GM12878 (cell line): ENCODE data around the gene SESN1. TPM values are rescaled to one million over a fixed set of nuclear protein-coding genes. Genes with fewer than 3 reads are reported as not detected.

Experiments used
- ATAC-seq: fragments of 200-7000 bp; cut with Tn5 transposase; 3 replicates; pipeline ENCODE4 v1.9.1; 2020; ENCODE audit warnings: mild to moderate bottlenecking, moderate library complexity
- BruUV-seq: library from RNA; stranded (reverse); fragments of 400-500 nt; replicated peaks from 2 replicates; lab custom pipeline; 2021; lab: Mats Ljungman, UMichigan
- CTCF ChIA-PET: fragments of 300-600 bp; sonication (Branson Sonifier 250); formaldehyde crosslinking; extraction: SDS; loops from one replicate; lab custom pipeline; 2021; ENCODE audit warnings: inconsistent platforms; lab: Yijun Ruan, JAX
- POLR2A ChIA-PET: fragments of 350-600 bp; formaldehyde crosslinking; extraction: SDS; loops from one replicate; lab custom pipeline; 2021; ENCODE audit warnings: inconsistent platforms; lab: Charles Lee
- RAD21 ChIA-PET: fragments of 300-600 bp; sonication (Branson Sonifier 250); formaldehyde crosslinking; loops from one replicate; lab custom pipeline; 2023; ENCODE audit warnings: antibody characterized with exemption; ENCODE audit not compliant: unreplicated experiment; lab: Charles Lee
- SMC1A ChIA-PET: fragments of 300-600 bp; sonication (Branson Sonifier 250); formaldehyde crosslinking; loops from one replicate; lab custom pipeline; 2023; ENCODE audit not compliant: unreplicated experiment, uncharacterized antibody; lab: Charles Lee
- DNase-seq: peaks from one replicate; pipeline ENCODE4 v3.0.0-alpha.2; 2011; ENCODE audit warnings: low read depth, low spot score
- FAIRE-seq: peaks from 3 replicates; lab custom pipeline; 2011; peaks lifted over from hg19 to GRCh38; lab: Jason Lieb, UNC
- H2AFZ ChIP-seq: 2 replicates; pipeline ENCODE4 v1.6.0; 2011; ENCODE audit warnings: low read depth, low read length, control low read depth; ENCODE audit not compliant: control insufficient read depth
- H3K27ac ChIP-seq: 2 replicates; pipeline ENCODE4 v1.5.1; 2011; ENCODE audit warnings: control low read depth; ENCODE audit not compliant: control insufficient read depth, insufficient read depth
- H3K27me3 ChIP-seq, 2 experiments: replicated peaks in 1 of 2; 2 replicates each; pipeline versions ENCODE4 v1.6.0 to v1.6.1; 2011; ENCODE audit warnings: low read length in 1 of 2; ENCODE audit not compliant: control insufficient read depth in 2 of 2, insufficient read depth in 2 of 2
- H3K36me3 ChIP-seq, 2 experiments: 2 replicates each; pipeline ENCODE4 v1.5.1; 2011; ENCODE audit warnings: low read length in 1 of 2; ENCODE audit not compliant: control insufficient read depth in 2 of 2, insufficient read depth in 2 of 2
- H3K4me1 ChIP-seq: 2 replicates; pipeline ENCODE4 v1.6.1; 2011; ENCODE audit warnings: mild to moderate bottlenecking, low read length, moderate library complexity, mixed read lengths; ENCODE audit not compliant: control insufficient read depth, insufficient read depth
- H3K4me2 ChIP-seq: 2 replicates; pipeline ENCODE4 v1.6.0; 2011; ENCODE audit warnings: control low read depth; ENCODE audit not compliant: control insufficient read depth, insufficient read depth
- H3K4me3 ChIP-seq: fragments of 200-600 bp; sonication (generic); 2 replicates; pipeline ENCODE4 v1.5.1; 2016
- H3K79me2 ChIP-seq: 2 replicates; pipeline ENCODE4 v1.6.0; 2011; ENCODE audit warnings: low read length; ENCODE audit not compliant: control insufficient read depth, insufficient read depth
- H3K9ac ChIP-seq: 2 replicates; pipeline ENCODE4 v1.8.0; 2011; ENCODE audit warnings: low read length, control low read depth, mixed read lengths; ENCODE audit not compliant: control insufficient read depth, insufficient read depth
- H3K9me3 ChIP-seq: replicated peaks from 3 replicates; pipeline ENCODE4 v1.5.1; 2011; ENCODE audit warnings: mild to moderate bottlenecking, low read length; ENCODE audit not compliant: control insufficient read depth, insufficient read depth
- H4K20me1 ChIP-seq: 2 replicates; pipeline ENCODE4 v1.6.0; 2011; ENCODE audit not compliant: control insufficient read depth, insufficient read depth
- BMI1 ChIP-seq: fragments of 450-650 bp; IDR thresholded peaks from 2 replicates; pipeline ENCODE4 v1.6.1; 2016; ENCODE audit warnings: mild to moderate bottlenecking, moderate library complexity, borderline replicate concordance
- ETV6 ChIP-seq, 2 experiments: fragments of 450-650 bp in 1 of 2; IDR thresholded peaks in 1 of 2; conservative IDR thresholded peaks in 1 of 2; 2 replicates each; pipeline ENCODE4 v1.6.1; 2014; ENCODE audit warnings: antibody characterized with exemption in 1 of 2, borderline replicate concordance in 1 of 2, low read depth in 1 of 2, mild to moderate bottlenecking in 1 of 2, moderate library complexity in 1 of 2
- JUND ChIP-seq: IDR thresholded peaks from 2 replicates; pipeline ENCODE4 v1.6.1; 2012; ENCODE audit warnings: low read depth, mild to moderate bottlenecking, low read length, improper control_type of control experiment, moderate library complexity
- LARP7 ChIP-seq: fragments of 450-650 bp; IDR thresholded peaks from 2 replicates; pipeline ENCODE4 v1.6.1; 2017; ENCODE audit warnings: mild to moderate bottlenecking
- POLR2AphosphoS5 ChIP-seq: IDR thresholded peaks from 2 replicates; pipeline ENCODE4 v1.6.1; 2011; ENCODE audit warnings: mild to moderate bottlenecking, low read length, inconsistent platforms
- RAD21 ChIP-seq: IDR thresholded peaks from 2 replicates; pipeline ENCODE4 v1.6.1; 2011; ENCODE audit warnings: mild to moderate bottlenecking, low read depth, low read length, moderate library complexity; ENCODE audit not compliant: insufficient read depth
- STAT1 ChIP-seq: fragments of 450-650 bp; conservative IDR thresholded peaks from 2 replicates; pipeline ENCODE4 v1.6.1; 2014; ENCODE audit warnings: antibody characterized with exemption, mild to moderate bottlenecking
- YBX1 ChIP-seq: fragments of 450-650 bp; IDR thresholded peaks from 2 replicates; pipeline ENCODE4 v1.6.1; 2016; ENCODE audit warnings: antibody characterized with exemption
- WGBS: methylation state at CpG from one replicate; pipeline ENCODE4 v1.1.6; 2016; ENCODE audit warnings: low lambda C conversion rate; ENCODE audit not compliant: insufficient replicate concordance, insufficient coverage; ENCODE audit errors: missing lambda C conversion rate; 5-methylcytosine and 5-hydroxymethylcytosine counted together
- in situ Hi-C: fragments of 300-500 bp; cut with MboI; formaldehyde crosslinking; loops from 9 replicates; pipeline ENCODE4 v1.14.3; 2018; ENCODE audit warnings: mixed read lengths
- intact Hi-C: fragments of 100-400 bp; cut with micrococcal nuclease; formaldehyde crosslinking; loops from one replicate; pipeline ENCODE4 v1.14.2; 2022; ENCODE audit not compliant: unreplicated experiment
- polyA plus RNA-seq, 11 experiments: library from polyadenylated mRNA; depleted of rRNA in 4 of 11; unstranded in 6 of 11; stranded (reverse) in 5 of 11; fragments of >200 nt; fragmentation: Nextera tagmentation in 4 of 11; fragmentation: Illumina TruSeq in 1 of 11; extraction: Ambion mirVana in 4 of 11; extraction: Trizol in 1 of 11; gene quantifications; 1 replicate in 1 of 11; 2 replicates in 10 of 11; pipeline versions ENCODE4 v1.2.1 to v1.2.3, GENCODE V29; 2011 to 2016; ENCODE audit warnings: inconsistent platforms in 2 of 11, missing spikeins in 2 of 11, low read depth in 1 of 11
- total RNA-seq, 4 experiments: library from RNA; depleted of rRNA in 3 of 4; stranded (reverse); fragments of >200 nt in 3 of 4; fragmentation: Illumina TruSeq in 1 of 4; extraction: Trizol in 1 of 4; gene quantifications; 2 replicates each; pipeline versions ENCODE4 v1.2.1 to v1.2.3, GENCODE V29; 2013 to 2021
- TF ChIP-seq, protein P1 (sequence below): fragments of 450-650 bp; IDR thresholded peaks from 2 replicates; pipeline ENCODE4 v1.6.1; 2016; ENCODE audit warnings: mild to moderate bottlenecking
- TF ChIP-seq, protein P2 (sequence below): fragments of 450-650 bp; formaldehyde crosslinking; IDR thresholded peaks from 2 replicates; pipeline ENCODE4 v1.5.0; 2022; ENCODE audit warnings: mild to moderate bottlenecking, missing genetic modification characterization

The SESN1 gene
- total and polyA plus RNA-seq, 10 of the 15 experiments (the other 5 are each of a cell fraction or from before 2014, with no cell fraction given), result 1.3 to 13.0 (median 3.3) TPM

DNA sequence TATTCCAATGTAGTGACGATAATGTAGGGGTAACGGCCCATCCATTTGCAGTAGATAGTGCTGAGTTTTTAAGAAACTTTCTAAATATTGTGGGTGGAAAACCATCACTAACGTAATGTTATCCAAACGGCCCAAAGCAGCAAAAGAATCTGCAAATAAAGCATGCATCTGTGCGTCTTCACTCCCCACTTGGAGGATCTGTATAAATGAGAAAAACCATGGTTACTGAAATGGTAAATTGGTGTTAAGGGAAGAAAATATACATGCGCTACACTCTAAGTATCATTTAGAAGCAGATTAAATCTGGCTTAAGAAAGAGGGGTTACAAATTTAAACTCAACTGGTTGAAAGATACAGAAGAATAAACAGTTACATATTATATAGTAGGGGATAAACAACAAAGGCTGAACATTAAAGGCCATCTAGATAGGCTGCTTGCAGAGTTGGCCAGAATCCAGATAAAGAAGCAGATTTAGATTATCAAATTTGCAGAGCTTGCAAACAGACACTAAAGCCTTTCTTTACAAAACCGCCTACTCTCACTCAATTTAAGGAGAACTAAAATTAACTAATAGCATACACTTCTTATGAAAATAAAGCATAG is 93.3 kb downstream of the SESN1 start:
- Histone ChIP-seq H3K27ac (no peak overlapping the region), H4K20me1 (no peaks in the 10 kb centered on the region), H2AFZ (no peak overlapping the region), H3K9me3 (no peaks in the 10 kb centered on the region), H3K4me2 (no peak overlapping the region), H3K79me2 (no peaks in the 10 kb centered on the region), H3K4me1 (no peaks in the 10 kb centered on the region), H3K4me3 (no peak overlapping the region), H3K36me3 (no peaks in the 10 kb centered on the region), H3K27me3 (peaks cover 0 to under 1% of the 10 kb centered on the region in 2 experiments; a peak in 1 of 4 replicates), H3K9ac (no peak overlapping the region)
- no peak for ATAC-seq
- SMC1A ChIA-PET, result no interaction called here
- in situ Hi-C loops (no loop called here), intact Hi-C loops (no loop called here)
- no peak for FAIRE-seq
- 73% methylated on average over 7 of the region's 7 CpGs for WGBS
- DNase-seq, result no peak
- CTCF ChIA-PET, result no interaction called here
- POLR2A ChIA-PET, result no interaction called here
- no peak for TF ChIP-seq BMI1
- TF ChIP-seq, protein P1, sequence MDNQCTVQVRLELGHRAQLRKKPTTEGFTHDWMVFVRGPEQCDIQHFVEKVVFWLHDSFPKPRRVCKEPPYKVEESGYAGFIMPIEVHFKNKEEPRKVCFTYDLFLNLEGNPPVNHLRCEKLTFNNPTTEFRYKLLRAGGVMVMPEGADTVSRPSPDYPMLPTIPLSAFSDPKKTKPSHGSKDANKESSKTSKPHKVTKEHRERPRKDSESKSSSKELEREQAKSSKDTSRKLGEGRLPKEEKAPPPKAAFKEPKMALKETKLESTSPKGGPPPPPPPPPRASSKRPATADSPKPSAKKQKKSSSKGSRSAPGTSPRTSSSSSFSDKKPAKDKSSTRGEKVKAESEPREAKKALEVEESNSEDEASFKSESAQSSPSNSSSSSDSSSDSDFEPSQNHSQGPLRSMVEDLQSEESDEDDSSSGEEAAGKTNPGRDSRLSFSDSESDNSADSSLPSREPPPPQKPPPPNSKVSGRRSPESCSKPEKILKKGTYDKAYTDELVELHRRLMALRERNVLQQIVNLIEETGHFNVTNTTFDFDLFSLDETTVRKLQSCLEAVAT, result no peak
- no peak for TF ChIP-seq STAT1
- TF ChIP-seq RAD21, result no peak
- TF ChIP-seq LARP7, result no peak
- no TSS peak for BruUV-seq
- RAD21 ChIA-PET, result no interaction called here

DNA sequence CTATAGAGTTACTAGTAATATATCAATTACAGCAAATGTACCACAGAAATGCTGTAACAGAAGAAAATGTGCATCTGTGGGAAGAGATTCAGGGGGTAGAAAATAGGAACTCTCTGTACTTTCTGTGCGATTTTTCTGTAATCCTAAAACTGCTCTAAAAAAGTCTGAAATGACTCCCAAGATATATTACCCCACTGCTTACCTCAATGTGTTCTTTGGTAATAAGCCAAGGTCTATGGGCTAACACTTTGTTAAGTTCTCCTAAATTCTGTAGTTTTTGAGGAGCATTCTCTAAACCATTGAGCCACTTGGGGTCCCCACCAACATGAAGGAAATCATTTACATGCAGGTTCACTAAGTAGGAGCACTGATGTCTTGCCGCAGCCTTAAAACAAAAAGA is 94.4 kb downstream of the SESN1 start:
- Histone ChIP-seq H3K4me3 (no peak overlapping the region), H3K36me3 (no peaks in the 10 kb centered on the region), H3K9ac (no peak overlapping the region), H3K27ac (no peak overlapping the region), H3K4me1 (no peaks in the 10 kb centered on the region), H2AFZ (no peak overlapping the region), H4K20me1 (no peaks in the 10 kb centered on the region), H3K79me2 (no peaks in the 10 kb centered on the region), H3K4me2 (no peak overlapping the region), H3K27me3 (no peaks in the 10 kb centered on the region), H3K9me3 (no peaks in the 10 kb centered on the region)
- no TSS peak for BruUV-seq
- FAIRE-seq (no peak), ATAC-seq (no peak), DNase-seq (no peak)
- intact Hi-C loops, result no loop called here
- WGBS, result 92% methylated on average over 2 of the region's 2 CpGs
- SMC1A ChIA-PET, result no interaction called here
- RAD21 ChIA-PET, result interaction anchor here (0.6 kb wide), 1 partner anchor 14 kb away, joined by 3 read pairs; no protein-coding TSS in a partner anchor
- POLR2A ChIA-PET, result no interaction called here
- in situ Hi-C loops, result no loop called here
- CTCF ChIA-PET, result interaction anchor here (0.6 to 1.0 kb wide), 2 partner anchors 27 to 799 kb away, joined by 3 read pairs; no protein-coding TSS in a partner anchor
- no peak for TF ChIP-seq YBX1
- no peak for TF ChIP-seq JUND
- TF ChIP-seq ETV6 (conservative IDR thresholded peaks at IDR 0.05 in 1 of 2, IDR thresholded peaks at IDR 0.05 in 1 of 2; ENCODE audit: borderline replicate concordance in 1 of 2, low read depth in 1 of 2), result no peak
- TF ChIP-seq BMI1, result no peak
- no peak for TF ChIP-seq POLR2AphosphoS5
- TF ChIP-seq, protein P2, sequence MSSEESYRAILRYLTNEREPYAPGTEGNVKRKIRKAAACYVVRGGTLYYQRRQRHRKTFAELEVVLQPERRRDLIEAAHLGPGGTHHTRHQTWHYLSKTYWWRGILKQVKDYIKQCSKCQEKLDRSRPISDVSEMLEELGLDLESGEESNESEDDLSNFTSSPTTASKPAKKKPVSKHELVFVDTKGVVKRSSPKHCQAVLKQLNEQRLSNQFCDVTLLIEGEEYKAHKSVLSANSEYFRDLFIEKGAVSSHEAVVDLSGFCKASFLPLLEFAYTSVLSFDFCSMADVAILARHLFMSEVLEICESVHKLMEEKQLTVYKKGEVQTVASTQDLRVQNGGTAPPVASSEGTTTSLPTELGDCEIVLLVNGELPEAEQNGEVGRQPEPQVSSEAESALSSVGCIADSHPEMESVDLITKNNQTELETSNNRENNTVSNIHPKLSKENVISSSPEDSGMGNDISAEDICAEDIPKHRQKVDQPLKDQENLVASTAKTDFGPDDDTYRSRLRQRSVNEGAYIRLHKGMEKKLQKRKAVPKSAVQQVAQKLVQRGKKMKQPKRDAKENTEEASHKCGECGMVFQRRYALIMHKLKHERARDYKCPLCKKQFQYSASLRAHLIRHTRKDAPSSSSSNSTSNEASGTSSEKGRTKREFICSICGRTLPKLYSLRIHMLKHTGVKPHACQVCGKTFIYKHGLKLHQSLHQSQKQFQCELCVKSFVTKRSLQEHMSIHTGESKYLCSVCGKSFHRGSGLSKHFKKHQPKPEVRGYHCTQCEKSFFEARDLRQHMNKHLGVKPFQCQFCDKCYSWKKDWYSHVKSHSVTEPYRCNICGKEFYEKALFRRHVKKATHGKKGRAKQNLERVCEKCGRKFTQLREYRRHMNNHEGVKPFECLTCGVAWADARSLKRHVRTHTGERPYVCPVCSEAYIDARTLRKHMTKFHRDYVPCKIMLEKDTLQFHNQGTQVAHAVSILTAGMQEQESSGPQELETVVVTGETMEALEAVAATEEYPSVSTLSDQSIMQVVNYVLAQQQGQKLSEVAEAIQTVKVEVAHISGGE (CRISPR knock-in tag), result no peak
